ENCODE data around the gene REELD1.

DNA sequence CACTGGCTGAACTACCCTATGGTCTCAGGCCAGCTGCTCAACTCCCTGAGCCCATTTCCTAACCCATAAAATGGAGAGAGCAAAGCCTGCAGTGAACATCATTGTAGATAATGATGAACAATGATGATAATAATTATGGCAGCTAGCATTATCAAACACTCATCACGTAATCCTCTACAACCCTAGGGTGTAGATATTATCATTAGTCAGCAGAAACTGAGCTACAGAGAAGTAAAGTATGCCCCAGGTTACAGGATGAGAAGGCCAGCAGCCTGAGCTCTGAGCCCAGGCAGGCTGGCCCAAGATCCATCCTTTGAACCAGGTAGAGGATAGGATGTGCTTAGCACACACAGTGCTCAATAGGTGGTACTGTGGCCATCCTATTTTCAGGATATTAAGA, 43.2 kb downstream of the REELD1 start:
- TF ChIP-seq, protein P1, sequence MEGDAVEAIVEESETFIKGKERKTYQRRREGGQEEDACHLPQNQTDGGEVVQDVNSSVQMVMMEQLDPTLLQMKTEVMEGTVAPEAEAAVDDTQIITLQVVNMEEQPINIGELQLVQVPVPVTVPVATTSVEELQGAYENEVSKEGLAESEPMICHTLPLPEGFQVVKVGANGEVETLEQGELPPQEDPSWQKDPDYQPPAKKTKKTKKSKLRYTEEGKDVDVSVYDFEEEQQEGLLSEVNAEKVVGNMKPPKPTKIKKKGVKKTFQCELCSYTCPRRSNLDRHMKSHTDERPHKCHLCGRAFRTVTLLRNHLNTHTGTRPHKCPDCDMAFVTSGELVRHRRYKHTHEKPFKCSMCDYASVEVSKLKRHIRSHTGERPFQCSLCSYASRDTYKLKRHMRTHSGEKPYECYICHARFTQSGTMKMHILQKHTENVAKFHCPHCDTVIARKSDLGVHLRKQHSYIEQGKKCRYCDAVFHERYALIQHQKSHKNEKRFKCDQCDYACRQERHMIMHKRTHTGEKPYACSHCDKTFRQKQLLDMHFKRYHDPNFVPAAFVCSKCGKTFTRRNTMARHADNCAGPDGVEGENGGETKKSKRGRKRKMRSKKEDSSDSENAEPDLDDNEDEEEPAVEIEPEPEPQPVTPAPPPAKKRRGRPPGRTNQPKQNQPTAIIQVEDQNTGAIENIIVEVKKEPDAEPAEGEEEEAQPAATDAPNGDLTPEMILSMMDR (IDR thresholded peaks at IDR 0.05 in 8 of 11, conservative IDR thresholded peaks at IDR 0.05 in 3 of 11), result no peak
- no peak for TF ChIP-seq POLR2A (IDR thresholded peaks at IDR 0.05)
- no peak for TF ChIP-seq POLR2AphosphoS5 (IDR thresholded peaks at IDR 0.05)

Data from spleen (tissue), 7 donors.